ENCODE data around the gene LRRC74A. TPM values are rescaled to one million over a fixed set of nuclear protein-coding genes. Genes with fewer than 3 reads are reported as not detected.

LRRC74A gene
- polyA plus RNA-seq, 1 experiment = not detected

- Histone ChIP-seq H3K27me3 (ENCODE audit: control insufficient read depth, insufficient read depth, low read length) (no peaks in the 10 kb centered on the region), H3K27ac (ENCODE audit: low read depth, low read length) (peak overlapping the region; percentile 99), H3K4me3 (ENCODE audit: low read depth, low read length) (peak overlapping the region; percentile 42), H3K9me3 (ENCODE audit: control insufficient read depth, insufficient read depth, low read length) (no peaks in the 10 kb centered on the region; the same call in 1 of the 2 replicates)
- CTCF ChIA-PET = interaction anchor here (1.1 to 3.8 kb wide), 6 partner anchors 8 to 166 kb away, joined by 3 to 52 read pairs (median 8); no protein-coding TSS in a partner anchor
- POLR2A ChIA-PET = interaction anchor here (0.5 to 2.1 kb wide), 21 partner anchors 9 to 550 kb away, joined by 3 to 33 read pairs (median 4); partner anchors contain the start of gene IRF2BPL
- no peak for TF ChIP-seq CTCF (IDR thresholded peaks at IDR 0.05; ENCODE audit: low read depth, low read length)
- peak; percentile 95 for DNase-seq (ENCODE audit: low read depth, low spot score)
Observed at GRCh38 chr14:76904100-76904739, 78.0 kb downstream of the LRRC74A start.

GRCh38 chr14:76904740-76905569 is 78.7 kb downstream of the LRRC74A start:
- H3K4me3 ChIP-seq (ENCODE audit: low read depth, low read length) = peak overlapping the region; percentile 42
- DNase-seq (ENCODE audit: low read depth, low spot score) = peak; percentile 92
- no peaks in the 10 kb centered on the region for H3K27me3 ChIP-seq (ENCODE audit: control insufficient read depth, insufficient read depth, low read length)
- peak overlapping the region; percentile 99 for H3K27ac ChIP-seq (ENCODE audit: low read depth, low read length)
- POLR2A ChIA-PET = interaction anchor here (0.6 to 2.1 kb wide), 22 partner anchors 8 to 1606 kb away, joined by 3 to 33 read pairs (median 4); partner anchors contain the start of genes GSTZ1, IRF2BPL and POMT2
- no peak for TF ChIP-seq CTCF (IDR thresholded peaks at IDR 0.05; ENCODE audit: low read depth, low read length)
- no peaks in the 10 kb centered on the region for H3K9me3 ChIP-seq (ENCODE audit: control insufficient read depth, insufficient read depth, low read length)
- CTCF ChIA-PET = interaction anchor here (1.1 to 3.8 kb wide), 6 partner anchors 9 to 165 kb away, joined by 3 to 52 read pairs (median 8); no protein-coding TSS in a partner anchor

- ChIA-PET POLR2A (no interaction called here), CTCF (interaction anchor here (0.8 to 1.6 kb wide), 3 partner anchors 9 to 160 kb away, joined by 3 to 6 read pairs (median 5); no protein-coding TSS in a partner anchor)
- H3K4me3 ChIP-seq (ENCODE audit: low read depth, low read length) = no peak overlapping the region
- H3K27ac ChIP-seq (ENCODE audit: low read depth, low read length) = no peak overlapping the region
- no peak for DNase-seq (ENCODE audit: low read depth, low spot score)
- no peak for TF ChIP-seq CTCF (IDR thresholded peaks at IDR 0.05; ENCODE audit: low read depth, low read length)
- no peaks in the 10 kb centered on the region for H3K27me3 ChIP-seq (ENCODE audit: control insufficient read depth, insufficient read depth, low read length)
- no peaks in the 10 kb centered on the region for H3K9me3 ChIP-seq (ENCODE audit: control insufficient read depth, insufficient read depth, low read length)
Observed at GRCh38 chr14:76908834-76909233, 82.6 kb downstream of the LRRC74A start.

GRCh38 chr14:76909266-76909665 is 83.1 kb downstream of the LRRC74A start:
- DNase-seq (ENCODE audit: low read depth, low spot score) = no peak
- Histone ChIP-seq H3K27ac (ENCODE audit: low read depth, low read length) (no peak overlapping the region), H3K27me3 (ENCODE audit: control insufficient read depth, insufficient read depth, low read length) (no peaks in the 10 kb centered on the region), H3K9me3 (ENCODE audit: control insufficient read depth, insufficient read depth, low read length) (no peaks in the 10 kb centered on the region), H3K4me3 (ENCODE audit: low read depth, low read length) (no peak overlapping the region)
- no peak for TF ChIP-seq CTCF (IDR thresholded peaks at IDR 0.05; ENCODE audit: low read depth, low read length)
- CTCF ChIA-PET = interaction anchor here (0.8 to 1.6 kb wide), 3 partner anchors 8 to 159 kb away, joined by 3 to 6 read pairs (median 5); no protein-coding TSS in a partner anchor
- POLR2A ChIA-PET = no interaction called here

Data from AG04450 (cell line).